ENCODE data around the gene ZNF556. TPM values are rescaled to one million over a fixed set of nuclear protein-coding genes. Genes with fewer than 3 reads are reported as not detected.

ZNF556 gene
- total and polyA plus RNA-seq, 11 donors: 0.16 to 0.20 TPM; not detected in 9

- ATAC-seq: no peak
- Histone ChIP-seq H3K27me3 (no peaks in the 10 kb centered on the region), H3K4me3 (no peak overlapping the region), H3K27ac (peak overlapping the region in 5 of 12 donors; percentile 10 to 37 (median 26)), H3K36me3 (peaks cover 4 to 21% (median 11%) of the 10 kb centered on the region in 9 donors), H3K9me3 (peaks cover 0 to 67% (median 37%) of the 10 kb centered on the region in 12 donors), H3K4me1 (peaks cover 0 to 30% (median 14%) of the 10 kb centered on the region in 12 donors)
- DNase-seq: no peak
- intact Hi-C loops (cut with DNase I): no loop called here
- TF ChIP-seq, protein P1, sequence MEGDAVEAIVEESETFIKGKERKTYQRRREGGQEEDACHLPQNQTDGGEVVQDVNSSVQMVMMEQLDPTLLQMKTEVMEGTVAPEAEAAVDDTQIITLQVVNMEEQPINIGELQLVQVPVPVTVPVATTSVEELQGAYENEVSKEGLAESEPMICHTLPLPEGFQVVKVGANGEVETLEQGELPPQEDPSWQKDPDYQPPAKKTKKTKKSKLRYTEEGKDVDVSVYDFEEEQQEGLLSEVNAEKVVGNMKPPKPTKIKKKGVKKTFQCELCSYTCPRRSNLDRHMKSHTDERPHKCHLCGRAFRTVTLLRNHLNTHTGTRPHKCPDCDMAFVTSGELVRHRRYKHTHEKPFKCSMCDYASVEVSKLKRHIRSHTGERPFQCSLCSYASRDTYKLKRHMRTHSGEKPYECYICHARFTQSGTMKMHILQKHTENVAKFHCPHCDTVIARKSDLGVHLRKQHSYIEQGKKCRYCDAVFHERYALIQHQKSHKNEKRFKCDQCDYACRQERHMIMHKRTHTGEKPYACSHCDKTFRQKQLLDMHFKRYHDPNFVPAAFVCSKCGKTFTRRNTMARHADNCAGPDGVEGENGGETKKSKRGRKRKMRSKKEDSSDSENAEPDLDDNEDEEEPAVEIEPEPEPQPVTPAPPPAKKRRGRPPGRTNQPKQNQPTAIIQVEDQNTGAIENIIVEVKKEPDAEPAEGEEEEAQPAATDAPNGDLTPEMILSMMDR (IDR thresholded peaks at IDR 0.05): no peak
- TF ChIP-seq POLR2A (IDR thresholded peaks at IDR 0.05): no peak
- WGBS, 4 donors: 76 to 85% (median 83%) methylated on average over 9 to 13 of the region's 13 CpGs
Measured at GRCh38 chr19:2846180-2846894, 20.8 kb upstream of the ZNF556 start.

DNA sequence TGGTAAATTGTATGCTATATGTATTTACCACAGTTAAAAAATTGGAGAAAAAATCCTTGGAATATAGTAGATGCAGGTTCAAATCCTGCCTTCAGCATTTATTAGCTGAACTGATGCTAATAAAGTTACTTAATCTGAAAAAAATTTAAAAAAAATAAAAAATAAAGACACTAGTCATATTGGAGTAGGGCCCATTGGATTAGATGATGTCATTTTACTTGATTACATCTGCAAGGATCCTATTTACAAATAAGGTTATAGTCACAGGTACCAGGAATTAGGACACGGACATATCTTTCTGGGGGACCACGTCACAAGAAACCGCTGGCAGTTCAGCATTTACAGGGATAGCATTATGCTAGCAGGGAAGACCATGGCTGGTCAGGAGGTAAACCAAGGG lies 19.6 kb upstream of the ZNF556 start:
- TF ChIP-seq, protein P1 (IDR thresholded peaks at IDR 0.05): no peak
- Histone ChIP-seq H3K27me3 (no peaks in the 10 kb centered on the region), H3K9me3 (peaks cover 0 to 79% (median 49%) of the 10 kb centered on the region in 12 donors), H3K4me1 (peaks cover 0 to 24% (median 8%) of the 10 kb centered on the region in 12 donors), H3K36me3 (peaks cover 14 to 33% (median 22%) of the 10 kb centered on the region in 9 donors), H3K27ac (no peak overlapping the region), H3K4me3 (no peak overlapping the region)
- intact Hi-C loops (cut with DNase I): no loop called here
- WGBS, 4 donors: 95 to 100% (median 97%) methylated on average over 3 of the region's 3 CpGs
- ATAC-seq (no peak), DNase-seq (no peak)

DNA sequence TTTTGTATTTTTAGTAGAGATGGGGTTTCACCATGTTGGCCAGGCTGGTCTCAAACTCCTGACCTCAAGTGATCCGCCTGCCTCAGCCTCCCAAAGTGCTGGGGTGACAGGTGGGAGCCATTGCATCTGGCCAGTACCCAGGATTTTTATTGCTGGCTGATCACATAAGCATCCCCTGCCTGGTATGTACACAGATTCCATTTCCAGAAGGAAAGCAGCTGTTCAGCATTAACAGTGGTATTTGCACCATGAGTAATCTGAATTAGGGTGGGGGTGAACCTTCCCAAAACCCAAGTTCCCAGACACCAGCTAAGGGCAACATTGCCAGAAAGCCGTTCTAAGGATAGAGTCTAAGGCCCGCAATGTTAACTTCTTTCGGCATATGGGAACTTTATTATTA lies 18.5 kb upstream of the ZNF556 start:
- 72 to 89% (median 84%) methylated on average over 3 to 4 of the region's 4 CpGs for WGBS, 4 donors
- no peaks in the 10 kb centered on the region for H3K27me3 ChIP-seq
- intact Hi-C loops (cut with DNase I): no loop called here
- no peak for ATAC-seq
- peaks cover 0 to 90% (median 60%) of the 10 kb centered on the region in 12 donors for H3K9me3 ChIP-seq
- H3K36me3 ChIP-seq: peaks cover 24 to 44% (median 34%) of the 10 kb centered on the region in 9 donors
- DNase-seq: no peak
- TF ChIP-seq, protein P1 (IDR thresholded peaks at IDR 0.05): no peak
- TF ChIP-seq POLR2A (IDR thresholded peaks at IDR 0.05): no peak
- peaks cover 0 to 15% (median 5%) of the 10 kb centered on the region in 12 donors for H3K4me1 ChIP-seq
- no peak overlapping the region for H3K4me3 ChIP-seq
- no peak overlapping the region for H3K27ac ChIP-seq

- WGBS, 4 donors: 83 to 93% (median 91%) methylated on average over 3 of the region's 3 CpGs
- intact Hi-C loops (cut with DNase I): no loop called here
- no peak overlapping the region for H3K27ac ChIP-seq
- no peaks in the 10 kb centered on the region for H3K27me3 ChIP-seq
- no peak for TF ChIP-seq POLR2A (IDR thresholded peaks at IDR 0.05)
- TF ChIP-seq, protein P1 (IDR thresholded peaks at IDR 0.05): no peak
- H3K36me3 ChIP-seq: peaks cover 25 to 58% (median 39%) of the 10 kb centered on the region in 9 donors
- peaks cover 0 to 12% (median 5%) of the 10 kb centered on the region in 12 donors for H3K4me1 ChIP-seq
- peaks cover 0 to 98% (median 72%) of the 10 kb centered on the region in 12 donors for H3K9me3 ChIP-seq
- no peak overlapping the region for H3K4me3 ChIP-seq
- ATAC-seq (no peak), DNase-seq (no peak)
Measured at GRCh38 chr19:2850256-2850925, 16.7 kb upstream of the ZNF556 start.

Data from heart left ventricle (tissue), 16 donors.